GM11168 (cell line): ENCODE data around the gene ATG16L1.
"Not testable (repeated sequence)": the region's sequence is repeated elsewhere in the genome, so short reads cannot be mapped to it uniquely, and the experiment has no call there.

ENCODE experiments used
- in situ Hi-C: fragments of 300-500 bp; cut with MboI; formaldehyde crosslinking; loops from one replicate; pipeline ENCODE4 v1.12.0; 2022; ENCODE audit warnings: low sequenced_read_pairs; ENCODE audit not compliant: unreplicated experiment

Gene ATG16L1

GRCh38 chr2:233325814-233326213 lies 74.3 kb downstream of the ATG16L1 start:
- in situ Hi-C loops: no loop called here

- in situ Hi-C loops: no loop called here
Observed at GRCh38 chr2:233326500-233326899, 75.0 kb downstream of the ATG16L1 start.

DNA sequence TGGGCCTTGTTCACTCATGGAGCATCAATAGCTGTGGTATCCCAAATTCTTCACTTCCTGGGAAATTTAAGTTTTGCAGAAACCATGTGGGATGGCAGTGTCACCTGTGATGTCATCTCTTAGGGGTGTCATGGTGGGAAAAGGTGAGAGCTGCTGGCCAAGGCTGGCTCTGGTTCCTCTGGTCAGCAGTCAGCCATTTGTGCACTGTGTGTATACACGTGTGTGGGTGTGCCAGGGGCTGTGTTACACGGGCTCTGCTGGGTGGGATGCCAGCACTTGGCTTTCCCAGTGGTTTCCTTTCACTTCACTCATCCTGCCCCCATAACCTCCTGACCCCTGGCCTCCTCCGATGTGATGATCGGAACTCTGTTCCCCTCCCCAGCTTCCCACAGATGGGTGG lies 77.4 kb downstream of the ATG16L1 start:
- in situ Hi-C loops: no loop called here

DNA sequence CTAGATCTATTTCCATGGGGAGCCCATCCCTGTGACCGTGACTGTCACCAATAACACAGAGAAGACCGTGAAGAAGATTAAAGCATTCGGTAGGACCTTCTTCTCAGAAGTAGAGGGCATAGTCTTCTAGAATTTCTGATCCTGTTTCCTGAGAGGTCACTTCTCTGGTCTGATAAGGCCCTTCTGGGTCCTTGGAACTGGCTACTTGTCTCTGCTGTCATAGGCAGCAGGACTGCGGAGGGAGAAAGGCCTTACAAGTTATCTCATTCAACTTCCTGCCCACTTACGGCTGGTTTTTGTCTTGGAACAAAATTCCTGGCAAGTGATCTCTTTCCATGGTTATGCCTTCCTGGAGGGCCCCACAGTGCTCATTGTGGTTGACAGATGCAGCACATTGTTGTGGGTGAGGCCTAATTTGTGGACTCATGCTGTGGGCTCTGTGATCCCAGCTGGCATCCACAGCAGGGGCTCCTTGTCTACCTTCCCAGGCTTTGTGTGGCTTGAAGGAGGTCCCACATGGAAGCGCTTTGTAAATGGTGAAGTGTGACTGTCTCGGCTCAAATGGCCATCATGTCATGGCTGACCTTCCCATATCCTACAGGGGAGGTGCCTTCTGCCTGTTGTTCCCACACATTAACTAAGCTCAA lies 78.1 kb downstream of the ATG16L1 start:
- in situ Hi-C loops: no loop called here

GRCh38 chr2:233331536-233331935 lies 80.1 kb downstream of the ATG16L1 start:
- in situ Hi-C loops: no loop called here

- in situ Hi-C loops: no loop called here
Observed at GRCh38 chr2:233332125-233332524, 80.7 kb downstream of the ATG16L1 start.

GRCh38 chr2:233334915-233335314 lies 83.4 kb downstream of the ATG16L1 start:
- in situ Hi-C loops: no loop called here

- in situ Hi-C loops: not testable (repeated sequence)
Observed at GRCh38 chr2:233336091-233336490, 84.6 kb downstream of the ATG16L1 start.

DNA sequence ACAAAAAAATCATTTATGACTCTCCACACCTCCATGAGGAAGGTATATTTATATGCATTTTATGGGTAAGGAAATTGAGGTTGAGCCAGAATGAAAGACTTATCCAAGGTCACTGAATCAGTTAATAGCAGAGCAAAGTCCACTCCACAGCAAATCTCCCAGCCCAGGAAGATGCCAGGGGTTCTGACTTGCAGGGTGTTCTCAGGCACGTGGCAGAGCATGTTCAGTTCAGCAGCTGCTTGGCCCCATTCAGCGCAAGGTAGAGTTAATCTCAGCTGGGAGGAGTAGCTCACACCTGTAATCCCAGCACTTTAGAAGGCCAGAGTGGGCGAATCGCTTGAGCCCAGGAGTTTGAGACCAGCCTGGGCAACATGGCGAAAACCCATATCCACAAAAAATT lies 85.1 kb downstream of the ATG16L1 start:
- in situ Hi-C loops: no loop called here

GRCh38 chr2:233338046-233338445 lies 86.6 kb downstream of the ATG16L1 start:
- in situ Hi-C loops: no loop called here

- in situ Hi-C loops: no loop called here
Observed at GRCh38 chr2:233338812-233339368, 87.4 kb downstream of the ATG16L1 start.

GRCh38 chr2:233339427-233339826 lies 88.0 kb downstream of the ATG16L1 start:
- in situ Hi-C loops: no loop called here

GRCh38 chr2:233341296-233341695 lies 89.8 kb downstream of the ATG16L1 start:
- in situ Hi-C loops: no loop called here

DNA sequence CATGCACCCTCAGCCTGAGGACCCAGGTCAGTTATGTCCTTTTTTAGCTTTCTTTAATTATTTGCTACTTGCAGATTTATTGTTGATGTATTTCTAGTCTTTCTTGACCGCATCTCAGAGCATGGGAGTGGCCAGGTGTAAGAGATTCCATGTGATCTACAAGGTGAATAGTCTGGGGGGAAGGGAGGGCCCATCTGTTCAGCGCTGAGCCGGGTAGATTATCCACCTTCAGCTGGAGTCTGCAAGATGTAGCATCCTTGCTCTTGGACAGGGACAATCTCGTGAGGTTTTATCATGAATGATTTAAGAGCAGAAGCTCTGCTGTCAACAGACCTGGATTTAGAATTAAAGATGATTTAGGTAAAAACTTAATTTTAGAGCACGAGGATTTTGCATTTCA lies 90.8 kb downstream of the ATG16L1 start:
- in situ Hi-C loops: no loop called here

GRCh38 chr2:233343171-233343705 lies 91.8 kb downstream of the ATG16L1 start:
- in situ Hi-C loops: no loop called here
